ENCODE data around the gene USP3.
A peak's percentile ranks its signal among the peaks of the same experiment; 100 is the strongest.

Gene USP3

DNA sequence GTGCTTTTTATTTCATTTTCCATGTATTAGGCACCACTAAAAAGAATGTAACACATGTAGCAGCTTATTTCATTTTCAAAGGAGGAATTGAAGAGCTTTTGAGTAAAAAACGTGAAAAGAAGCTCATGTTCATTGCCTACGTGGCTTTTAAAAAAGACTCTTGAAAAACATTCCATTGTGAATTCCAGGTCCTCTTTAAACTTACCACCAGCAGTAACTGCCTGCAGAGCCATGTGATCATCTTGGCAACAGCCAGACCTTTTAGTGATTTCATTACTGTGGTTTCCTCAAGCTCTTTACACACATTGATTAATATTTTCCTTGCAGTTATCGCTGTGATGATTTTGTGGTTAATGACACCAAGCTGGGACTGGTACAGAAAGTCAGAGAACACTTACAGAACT lies 49.0 kb downstream of the USP3 start:
- peak; percentile 38 to 42 for DNase-seq

DNA sequence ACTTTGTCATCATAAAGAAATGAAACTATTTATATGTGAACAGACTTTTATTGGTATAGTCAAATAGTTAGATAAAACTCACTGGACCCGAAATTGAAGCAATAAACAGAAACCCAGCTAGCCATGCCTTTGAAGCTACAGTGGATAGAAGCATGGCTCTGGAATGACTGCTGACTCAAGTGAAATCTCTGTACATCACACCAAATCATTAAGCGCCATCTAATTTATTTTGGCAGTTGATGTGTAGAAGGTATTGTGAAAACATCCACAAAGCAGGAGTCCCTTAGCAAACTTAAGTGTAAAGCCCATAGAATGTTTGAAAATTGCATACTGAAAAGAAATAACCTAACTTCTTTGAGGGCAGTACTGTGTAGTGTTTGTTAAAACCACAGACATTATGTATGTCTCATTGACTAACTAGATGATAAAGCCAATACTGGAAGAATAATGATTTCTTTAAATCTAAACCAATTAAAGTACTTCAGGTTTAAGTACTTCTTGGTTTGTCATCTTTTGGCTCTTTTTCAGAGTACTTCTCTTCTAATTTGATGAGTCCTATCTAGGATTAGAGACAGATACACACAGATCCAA lies 50.0 kb downstream of the USP3 start:
- no peak for DNase-seq

DNA sequence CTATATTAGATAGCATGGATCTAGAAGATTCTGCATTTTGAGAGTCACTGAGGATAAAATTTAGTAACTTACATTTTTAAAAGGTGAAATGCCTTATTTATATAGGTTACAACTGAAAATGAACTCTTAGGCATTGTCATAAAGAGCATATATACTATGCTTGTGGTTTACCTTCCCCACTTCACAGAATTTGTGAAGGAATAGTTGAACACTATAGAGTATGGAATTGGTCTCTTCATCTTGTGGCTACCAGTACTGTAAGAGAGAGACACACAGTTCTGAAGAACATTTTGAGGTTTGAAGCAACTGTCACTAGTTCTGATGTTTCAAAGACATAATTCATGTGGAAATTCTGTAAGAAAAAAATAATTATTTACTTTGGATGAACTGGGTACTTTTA lies 51.1 kb downstream of the USP3 start:
- DNase-seq, result no peak

DNA sequence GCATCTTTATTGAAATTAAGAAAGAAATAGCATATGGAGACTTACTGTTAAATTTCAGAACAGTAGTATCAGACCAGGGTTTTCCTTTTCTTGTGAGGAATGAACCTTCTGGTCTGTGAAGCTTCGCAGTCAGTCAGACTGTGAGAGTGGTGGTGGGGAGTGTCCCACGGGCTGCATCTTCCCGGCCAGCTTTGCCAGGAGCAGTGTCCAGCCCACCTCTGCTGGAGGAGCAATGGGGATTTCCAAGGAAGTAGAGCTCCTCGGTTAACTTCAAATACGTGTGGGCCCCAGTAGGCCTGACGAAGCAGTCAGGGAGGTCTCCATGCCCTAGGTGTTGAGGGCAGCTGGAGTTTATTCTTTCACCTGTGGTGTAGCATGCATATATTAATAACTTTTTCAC lies 51.9 kb downstream of the USP3 start:
- DNase-seq, result no peak

DNA sequence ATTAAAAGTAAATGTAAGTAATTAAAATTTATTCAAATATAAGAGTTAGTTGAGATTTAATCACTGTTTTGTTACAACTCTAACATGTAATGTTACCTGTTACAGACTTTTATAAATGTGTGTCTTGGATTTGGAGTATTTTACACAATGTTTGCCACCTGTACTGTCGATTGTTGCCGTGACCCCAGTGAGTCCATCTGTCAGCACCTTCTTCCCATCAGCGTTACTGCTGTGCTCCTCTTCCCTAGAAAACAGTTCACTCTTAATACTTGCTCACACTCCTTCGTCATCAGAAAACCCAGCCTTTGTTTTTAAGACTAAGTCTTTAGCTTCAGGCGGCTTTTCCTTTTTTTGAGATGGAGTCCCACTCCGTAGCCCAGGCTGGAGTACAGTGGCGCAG lies 52.3 kb downstream of the USP3 start:
- no peak for DNase-seq

DNA sequence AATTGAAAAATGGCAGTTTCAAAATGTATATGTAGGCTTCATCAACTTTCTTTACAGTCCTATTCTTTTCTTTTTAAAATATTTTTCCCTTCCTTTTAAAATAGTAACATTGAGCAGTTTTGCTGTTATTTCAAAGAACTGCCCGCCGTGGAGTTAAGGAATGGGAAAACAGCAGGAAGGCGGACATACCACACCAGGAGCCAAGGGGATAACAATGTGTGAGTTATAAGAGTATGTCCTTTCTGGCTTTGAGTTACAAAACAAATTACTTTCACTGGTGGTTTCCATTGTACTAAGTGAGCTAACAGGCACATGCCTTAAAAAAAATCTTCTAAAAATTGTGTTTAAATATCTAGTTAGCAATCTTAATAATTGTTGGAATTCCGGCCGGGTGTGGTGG lies 55.4 kb downstream of the USP3 start:
- no peak for DNase-seq

DNA sequence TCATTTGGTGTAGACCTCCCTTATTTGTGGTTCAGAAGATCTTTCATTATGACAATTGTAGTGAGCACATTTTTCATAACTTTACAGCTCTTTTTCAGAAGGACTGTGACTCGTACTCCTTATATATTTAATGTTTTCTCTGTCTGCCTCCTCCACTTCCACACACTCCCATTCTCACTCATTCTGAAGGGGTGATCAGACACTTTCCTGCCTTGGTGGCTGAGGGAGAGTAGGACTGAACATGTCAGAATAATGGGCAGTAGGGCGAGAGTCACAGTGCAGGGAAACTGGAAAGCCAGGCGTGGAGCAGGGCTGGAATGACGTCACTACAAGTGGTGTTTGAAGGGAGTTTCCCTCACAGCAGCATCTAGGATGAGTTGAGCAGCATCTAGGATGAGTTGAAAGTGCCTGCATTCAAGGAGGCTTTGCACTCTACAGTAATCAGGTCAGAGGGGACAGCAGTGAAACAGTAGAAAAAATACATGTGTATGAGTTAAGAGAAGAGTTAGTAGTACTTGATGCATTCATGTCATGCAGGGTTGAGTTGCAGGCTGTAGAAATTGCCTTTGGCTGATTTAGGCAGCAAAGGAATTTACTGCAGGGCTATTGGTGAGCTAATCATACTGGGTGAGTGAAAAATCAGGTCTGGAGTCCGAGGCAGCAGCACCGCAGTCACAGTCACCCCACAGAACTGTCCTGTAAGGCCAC lies 56.5 kb downstream of the USP3 start:
- DNase-seq, result no peak

DNA sequence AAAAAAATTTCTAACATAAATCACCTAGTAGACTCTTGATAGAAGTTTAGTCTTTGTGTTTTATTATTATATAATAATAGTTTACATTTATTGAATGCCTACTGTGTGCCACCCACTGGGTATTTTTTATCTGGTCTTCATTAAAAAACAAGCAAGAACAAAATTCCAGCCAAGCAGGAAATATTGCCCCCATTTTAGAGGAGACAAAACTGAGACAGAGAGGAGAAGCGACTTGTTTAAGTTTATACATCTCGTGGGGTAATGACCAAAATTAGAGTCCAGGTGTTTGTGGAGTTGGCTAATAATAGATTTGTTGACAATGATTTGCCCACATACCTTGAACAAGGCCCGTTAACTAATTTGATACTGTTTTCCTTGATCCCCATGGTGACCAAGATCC lies 59.7 kb downstream of the USP3 start:
- no peak for DNase-seq

DNA sequence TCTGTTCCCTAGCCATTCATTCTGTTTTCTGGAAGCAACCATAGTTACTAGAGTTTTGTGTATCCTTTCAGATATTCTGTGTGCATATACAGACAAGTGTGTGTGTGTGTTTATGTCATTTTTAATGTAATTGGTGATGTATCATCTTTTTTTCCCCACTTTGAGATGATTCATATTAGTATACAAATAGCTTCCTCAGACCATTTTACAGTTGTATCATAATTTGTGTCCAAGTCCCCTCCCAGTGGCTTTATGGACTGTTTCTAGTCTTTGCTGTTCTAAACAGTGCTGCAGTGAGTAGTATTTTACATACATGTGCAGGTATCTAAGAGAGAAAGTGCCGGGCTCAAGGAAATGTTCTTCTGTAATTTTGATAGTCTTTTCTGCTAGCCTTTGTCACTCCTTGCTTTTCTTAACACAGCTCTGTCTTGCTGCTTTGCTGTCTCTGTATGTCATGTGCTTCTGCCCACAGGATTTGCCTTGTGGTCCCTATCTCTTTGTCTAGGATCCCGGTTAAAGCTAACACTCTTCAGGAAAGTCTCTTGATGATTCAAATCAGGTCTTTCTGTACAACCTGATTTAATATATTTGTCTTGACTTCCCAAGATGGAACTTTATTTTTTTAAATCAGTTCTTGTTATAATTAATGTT lies 61.3 kb downstream of the USP3 start:
- no peak for DNase-seq

DNA sequence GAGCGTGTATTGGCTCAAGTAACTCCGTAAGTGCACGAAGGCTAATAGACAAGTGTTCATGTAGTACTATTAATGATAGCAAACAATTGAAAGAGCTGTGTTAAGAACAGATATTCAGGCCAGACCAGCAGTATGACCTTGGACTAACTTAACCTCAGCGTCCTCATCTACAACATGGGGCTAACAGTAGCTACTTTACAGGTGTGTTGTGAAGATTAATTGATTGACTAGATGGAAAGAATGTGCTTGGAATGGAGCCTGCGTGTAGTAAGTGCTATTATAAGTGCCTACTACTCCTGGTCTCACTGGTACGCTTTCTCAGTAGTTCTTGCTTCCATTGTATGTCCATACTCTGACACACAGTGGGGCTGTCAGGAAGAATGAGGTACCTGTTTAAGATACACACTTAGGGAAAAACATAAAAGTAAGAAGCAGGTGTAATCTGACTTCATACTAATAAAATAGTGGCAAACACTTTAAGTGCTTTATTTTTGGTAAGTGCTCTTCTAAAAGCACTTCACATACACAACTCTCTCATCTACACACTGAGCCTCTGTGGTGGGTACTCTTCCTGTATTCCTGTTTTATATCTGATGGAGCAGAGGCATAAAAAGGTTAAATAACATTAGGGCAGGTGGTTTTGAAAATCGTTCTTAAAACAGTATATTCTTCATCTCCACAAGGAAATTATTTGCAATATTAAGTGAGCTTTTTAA lies 68.5 kb downstream of the USP3 start:
- no peak for DNase-seq

DNA sequence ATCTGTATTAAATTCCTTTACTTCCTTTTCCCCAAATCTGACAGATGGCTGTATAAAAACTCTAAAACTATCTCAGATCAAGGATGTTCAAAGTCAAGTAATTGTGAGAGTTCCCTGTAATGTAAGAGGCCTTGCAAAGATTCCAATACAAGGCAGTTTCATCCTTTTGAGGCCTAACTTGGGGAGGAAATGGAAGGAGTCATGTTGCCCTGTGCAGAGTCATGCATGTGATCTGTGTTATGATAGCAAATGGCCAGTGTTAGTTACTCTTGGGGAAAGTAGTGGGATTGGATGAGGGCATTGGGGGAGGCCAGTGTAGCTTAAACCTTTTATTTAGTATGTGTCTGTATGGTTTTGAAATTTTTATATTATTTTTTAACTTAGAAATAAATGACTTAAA lies 69.1 kb downstream of the USP3 start:
- DNase-seq, result no peak

DNA sequence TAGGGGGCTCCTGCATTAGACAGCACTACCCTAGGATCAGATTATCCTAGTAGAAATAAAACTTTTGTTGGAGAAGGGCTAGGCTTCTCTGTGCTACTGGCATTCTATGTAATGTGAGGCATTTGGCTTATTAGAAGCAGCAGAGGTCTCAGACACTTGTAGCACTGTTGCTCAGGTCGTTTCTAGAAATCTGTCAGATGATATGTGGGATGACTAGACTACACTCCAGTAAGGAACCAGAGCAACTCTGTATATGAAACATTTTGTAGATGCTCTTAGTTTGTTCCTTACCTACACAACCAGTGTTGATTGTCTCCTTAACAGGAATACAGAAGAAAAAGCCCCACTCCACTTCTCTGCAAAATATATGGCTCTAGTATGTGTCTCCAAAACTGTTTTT lies 70.9 kb downstream of the USP3 start:
- DNase-seq, result no peak

DNA sequence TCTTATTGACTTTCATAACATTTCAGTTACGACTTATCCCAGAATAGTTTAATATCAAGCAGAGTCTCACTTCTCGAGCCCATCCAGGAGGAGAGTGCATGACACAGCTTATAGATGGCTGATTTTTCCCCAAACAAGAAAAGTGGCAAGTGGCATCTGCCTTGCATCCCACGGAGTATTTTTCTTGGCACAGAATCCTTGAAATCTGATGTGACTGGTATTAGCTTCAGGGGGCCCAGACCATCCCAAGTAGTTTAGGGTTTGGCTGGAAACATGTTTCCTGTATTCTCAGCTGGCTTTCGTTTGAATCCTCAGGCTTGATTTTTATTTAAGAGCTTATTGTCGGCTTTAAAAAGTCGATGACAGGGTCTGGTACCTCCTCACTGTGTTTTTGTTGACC lies 72.0 kb downstream of the USP3 start:
- no peak for DNase-seq

DNA sequence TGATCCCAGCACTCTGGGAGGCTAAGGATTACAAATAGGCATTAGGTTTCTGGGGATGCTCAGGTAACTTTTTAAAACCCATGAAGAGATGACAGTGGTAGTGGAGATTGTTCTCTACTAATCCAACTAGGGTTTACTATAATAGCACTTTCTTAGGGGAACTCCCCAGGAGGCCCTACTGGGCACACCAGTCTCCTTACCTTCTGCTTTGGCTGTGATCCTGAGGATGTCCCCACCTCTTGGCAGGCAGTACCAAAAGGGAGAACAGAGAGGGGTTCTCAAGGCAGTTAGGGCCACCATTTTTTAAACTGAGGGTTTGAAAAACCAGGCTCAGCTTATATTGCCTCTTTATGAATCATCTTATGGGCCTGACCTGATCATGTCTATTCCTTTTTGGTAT lies 77.8 kb downstream of the USP3 start:
- no peak for DNase-seq

DNA sequence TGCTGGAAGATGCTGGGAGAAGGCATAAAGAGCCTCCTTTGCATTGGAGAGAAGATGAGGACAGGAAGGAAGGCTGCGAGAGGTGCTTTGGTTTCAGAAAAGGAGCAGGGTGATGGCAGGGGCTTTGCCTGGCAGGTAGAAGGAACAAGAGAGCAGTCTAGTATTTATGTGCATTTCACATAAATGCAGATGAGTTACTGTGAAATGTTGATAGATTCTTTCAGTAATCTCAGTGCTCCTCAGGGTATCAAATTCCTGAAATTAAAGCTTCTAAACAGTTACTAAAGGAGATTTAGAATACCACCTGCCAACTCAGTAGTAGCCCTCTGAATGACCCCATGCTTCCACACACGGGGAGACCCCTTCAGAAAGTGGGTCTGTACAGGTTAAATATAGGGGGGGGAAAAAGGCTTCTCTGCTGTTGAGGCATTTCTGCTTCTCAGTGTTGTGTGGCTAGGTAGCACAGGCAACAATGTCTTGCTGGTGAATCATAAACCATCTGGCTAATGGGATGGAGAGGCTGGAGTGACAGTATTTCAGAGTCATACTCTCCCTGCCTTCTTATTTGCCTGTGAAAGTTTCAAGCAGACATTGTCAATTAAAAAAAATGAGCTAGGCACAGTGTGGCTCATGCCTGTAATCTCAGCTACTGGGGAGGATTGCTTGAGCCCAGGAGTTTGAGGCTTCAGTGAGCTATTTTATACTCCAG lies 78.5 kb downstream of the USP3 start:
- DNase-seq, result no peak

DNA sequence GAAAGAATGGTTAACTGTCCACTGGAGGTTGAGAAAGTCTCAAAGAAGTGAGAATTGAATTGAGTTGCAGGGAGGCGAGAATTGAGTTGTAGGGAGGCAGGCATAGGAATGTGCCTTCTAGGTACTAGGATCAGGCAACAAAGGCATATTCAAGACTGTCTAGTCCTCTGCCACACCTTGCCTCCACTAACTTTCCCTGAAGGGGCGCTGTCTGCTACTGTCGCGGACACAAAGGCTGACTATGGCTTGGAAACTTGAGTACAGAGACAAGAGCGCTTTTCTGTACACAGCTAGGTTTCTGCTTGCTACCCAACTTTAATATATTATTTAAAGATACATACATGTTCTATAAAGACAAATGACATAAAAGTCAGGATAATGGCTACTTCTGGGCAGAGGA lies 82.4 kb downstream of the USP3 start:
- DNase-seq, result no peak

DNA sequence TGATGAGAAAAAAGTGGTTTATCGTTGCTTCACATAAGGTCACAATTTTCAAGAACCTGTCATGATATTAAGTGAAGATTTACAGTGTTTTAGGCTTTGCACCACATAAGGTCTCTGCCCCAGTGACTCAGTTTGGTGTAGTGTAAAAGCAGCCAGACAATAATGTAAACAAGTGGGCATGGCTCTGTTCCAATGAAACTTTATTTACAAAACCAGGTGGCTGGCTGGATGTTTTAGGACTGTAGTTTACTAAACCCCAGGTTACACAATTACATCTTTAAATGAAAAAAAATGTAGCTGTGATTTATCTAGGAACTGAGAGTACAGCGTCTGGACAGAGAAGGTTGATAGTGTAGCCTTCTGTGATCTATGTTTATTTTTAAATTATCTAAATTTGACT lies 83.1 kb downstream of the USP3 start:
- no peak for DNase-seq

DNA sequence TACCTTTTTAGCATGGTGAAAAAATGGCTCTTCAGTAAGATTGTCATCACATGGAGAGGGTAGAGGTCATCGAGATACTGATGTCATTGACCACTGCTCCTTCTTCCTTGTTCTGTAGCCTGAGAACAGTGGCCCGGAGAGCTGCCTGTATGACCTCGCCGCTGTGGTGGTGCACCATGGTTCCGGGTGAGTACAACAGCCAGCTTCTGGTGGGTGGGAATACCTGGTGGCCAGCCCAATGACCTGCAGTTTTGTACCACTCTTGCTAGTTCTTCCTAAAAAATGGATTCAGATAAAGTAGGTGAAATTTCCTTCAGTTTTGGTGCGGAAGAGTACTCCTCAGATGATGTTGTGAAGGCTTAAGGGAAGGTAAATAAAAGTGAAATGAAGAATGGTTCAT lies 84.4 kb downstream of the USP3 start:
- no peak for DNase-seq

DNA sequence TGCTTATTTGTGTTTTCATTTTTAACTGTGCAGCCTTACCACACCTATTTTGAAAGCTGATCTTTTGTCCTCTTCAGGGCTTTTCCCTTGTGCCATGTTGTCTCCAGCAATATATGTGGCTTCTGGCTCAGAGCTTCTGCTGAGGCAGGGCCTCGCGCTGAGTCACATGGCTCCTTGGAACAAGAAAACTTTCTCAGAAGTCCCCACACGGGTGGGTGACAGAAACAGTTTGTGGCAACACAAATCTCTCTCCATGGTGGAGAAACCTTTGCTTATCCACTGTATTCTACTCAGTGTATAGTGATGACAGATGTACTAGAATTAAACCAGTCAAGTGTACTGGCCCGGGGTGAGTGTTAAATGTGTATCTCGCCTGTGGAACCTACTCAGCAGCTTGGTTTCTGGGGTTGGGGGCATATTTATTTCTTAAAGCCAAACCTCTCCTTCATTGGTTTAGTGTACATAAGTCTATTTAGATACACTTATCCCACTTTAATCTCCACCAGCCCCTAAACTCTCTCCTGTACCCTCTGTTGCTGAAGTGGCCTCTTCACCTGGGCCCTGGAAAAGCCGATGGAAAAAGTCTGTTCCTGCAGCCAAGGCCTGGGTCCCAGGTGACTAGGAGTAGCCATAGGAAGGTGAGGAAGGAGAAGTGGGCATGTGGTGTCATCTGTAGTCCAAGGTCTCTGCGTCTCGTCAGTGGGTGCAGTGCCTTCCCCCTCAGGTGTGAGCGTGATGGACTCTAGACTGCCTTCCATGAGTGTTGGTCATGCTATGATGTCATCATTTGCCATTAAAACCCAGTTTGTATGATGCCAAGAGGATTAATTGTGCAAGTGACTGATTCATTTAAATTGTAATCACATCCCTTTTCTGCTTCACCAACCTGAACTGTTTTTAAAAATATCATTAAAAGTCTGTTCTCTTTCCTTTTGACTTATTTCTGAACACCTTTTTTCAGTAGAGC lies 89.6 kb downstream of the USP3 start:
- no peak for DNase-seq

DNA sequence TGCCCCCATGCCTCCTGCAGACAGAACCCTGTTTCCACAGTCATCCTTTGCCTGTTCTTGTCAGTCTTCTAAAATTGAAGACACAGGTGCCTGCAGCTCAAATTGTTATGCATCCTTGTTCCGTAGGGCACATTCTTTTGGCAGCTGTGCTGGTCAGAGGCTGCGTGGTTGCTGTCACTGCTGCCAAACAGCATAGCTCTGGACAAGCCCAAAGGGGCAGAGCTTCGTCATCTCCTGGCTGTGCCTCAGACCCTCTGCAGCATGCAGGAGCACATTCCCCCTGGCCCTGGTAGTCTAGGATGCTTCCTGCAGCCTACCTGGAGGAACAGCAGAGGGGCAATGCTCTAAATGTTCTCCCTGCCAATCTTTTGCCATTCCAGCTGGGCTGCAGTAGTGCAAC lies 90.7 kb downstream of the USP3 start:
- DNase-seq, result no peak

DNA sequence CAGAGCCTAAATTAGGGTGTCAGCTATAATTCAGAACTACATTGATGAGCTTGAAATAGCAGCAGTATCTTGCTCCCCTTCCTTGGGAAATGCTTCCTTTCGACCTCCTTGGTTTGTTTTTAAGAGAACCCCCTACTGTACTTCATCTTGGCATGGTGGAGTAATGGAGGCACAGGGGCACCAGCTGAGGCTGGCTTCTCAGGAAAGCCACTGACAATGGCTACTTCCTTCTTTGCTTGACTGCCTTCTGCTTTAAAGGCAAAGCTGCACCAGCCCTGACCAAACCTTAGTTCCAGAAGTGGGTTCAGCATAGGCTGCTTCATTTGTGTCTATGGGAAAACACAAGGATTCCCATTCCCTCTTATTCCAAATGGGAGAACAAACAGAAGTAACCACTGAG lies 91.3 kb downstream of the USP3 start:
- DNase-seq, result peak; percentile 18 to 32

DNA sequence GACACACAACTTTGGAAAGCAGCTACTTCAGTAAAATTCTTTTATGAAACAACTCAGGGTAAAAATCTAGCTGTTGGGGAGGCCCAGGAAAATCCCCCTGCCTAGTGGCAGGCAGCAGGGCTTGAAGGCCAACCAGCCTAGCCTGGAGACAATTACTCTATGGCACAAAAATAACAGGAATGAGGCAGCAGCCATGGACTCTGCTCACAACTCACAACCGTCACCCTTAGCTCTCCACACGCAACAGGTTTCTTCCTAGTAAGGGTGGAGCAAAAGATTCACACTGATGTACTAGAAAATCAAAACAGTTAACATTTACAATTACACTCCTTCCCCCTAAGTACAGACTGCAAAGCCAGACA lies 92.3 kb downstream of the USP3 start:
- no peak for DNase-seq

Data from Kasumi-1 (cell line).